Measurements from ENCODE around the gene CHAF1A. TPM values are rescaled to one million over a fixed set of nuclear protein-coding genes. Genes with fewer than 3 reads are reported as not detected.

CHAF1A gene
- total and polyA plus RNA-seq, 3 donors from 2014 or later, result 24.1 to 37.7 (median 28.6) TPM

DNA sequence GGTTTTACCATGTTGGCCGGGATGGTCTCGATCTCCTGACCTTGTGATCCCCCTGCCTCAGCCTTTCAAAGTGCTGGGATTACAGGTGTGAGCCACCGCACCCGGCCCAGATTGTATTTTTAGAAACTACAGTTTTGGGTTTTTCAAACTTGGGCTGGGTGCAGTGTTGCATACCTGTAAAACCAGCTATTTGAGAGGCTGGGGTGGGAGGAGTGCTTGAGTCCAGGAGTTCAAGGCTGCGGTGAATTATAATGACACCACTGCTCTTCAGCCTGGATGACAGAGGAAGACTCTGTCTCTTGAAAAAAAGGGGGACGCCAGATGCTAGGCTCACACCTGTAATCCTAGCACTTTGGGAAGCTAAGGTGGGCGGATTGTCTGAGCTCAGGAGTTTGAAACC lies 4.2 kb downstream of the CHAF1A start:
- DNase-seq, result no peak
- intact Hi-C loops (cut with DNase I; ENCODE audit: low total_unique reads), result loop anchor here (10.0 kb wide), 1 partner anchor 48 kb away; the partner anchor contains the start of gene UBXN6
- WGBS, 2 donors, result 94% methylated on average over 7 of the region's 7 CpGs
- no peaks in the 10 kb centered on the region for H3K9me3 ChIP-seq
- no peak overlapping the region for H3K27ac ChIP-seq
- H3K36me3 ChIP-seq (ENCODE audit: low read depth, missing control alignments), result no peaks in the 10 kb centered on the region
- no peaks in the 10 kb centered on the region for H3K27me3 ChIP-seq
- TF ChIP-seq, protein P1, sequence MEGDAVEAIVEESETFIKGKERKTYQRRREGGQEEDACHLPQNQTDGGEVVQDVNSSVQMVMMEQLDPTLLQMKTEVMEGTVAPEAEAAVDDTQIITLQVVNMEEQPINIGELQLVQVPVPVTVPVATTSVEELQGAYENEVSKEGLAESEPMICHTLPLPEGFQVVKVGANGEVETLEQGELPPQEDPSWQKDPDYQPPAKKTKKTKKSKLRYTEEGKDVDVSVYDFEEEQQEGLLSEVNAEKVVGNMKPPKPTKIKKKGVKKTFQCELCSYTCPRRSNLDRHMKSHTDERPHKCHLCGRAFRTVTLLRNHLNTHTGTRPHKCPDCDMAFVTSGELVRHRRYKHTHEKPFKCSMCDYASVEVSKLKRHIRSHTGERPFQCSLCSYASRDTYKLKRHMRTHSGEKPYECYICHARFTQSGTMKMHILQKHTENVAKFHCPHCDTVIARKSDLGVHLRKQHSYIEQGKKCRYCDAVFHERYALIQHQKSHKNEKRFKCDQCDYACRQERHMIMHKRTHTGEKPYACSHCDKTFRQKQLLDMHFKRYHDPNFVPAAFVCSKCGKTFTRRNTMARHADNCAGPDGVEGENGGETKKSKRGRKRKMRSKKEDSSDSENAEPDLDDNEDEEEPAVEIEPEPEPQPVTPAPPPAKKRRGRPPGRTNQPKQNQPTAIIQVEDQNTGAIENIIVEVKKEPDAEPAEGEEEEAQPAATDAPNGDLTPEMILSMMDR (IDR thresholded peaks at IDR 0.05), result no peak
- no peak for TF ChIP-seq POLR2A (IDR thresholded peaks at IDR 0.05)
- H3K4me3 ChIP-seq, result no peak overlapping the region
- H3K4me1 ChIP-seq, result peaks cover 7% of the 10 kb centered on the region

DNA sequence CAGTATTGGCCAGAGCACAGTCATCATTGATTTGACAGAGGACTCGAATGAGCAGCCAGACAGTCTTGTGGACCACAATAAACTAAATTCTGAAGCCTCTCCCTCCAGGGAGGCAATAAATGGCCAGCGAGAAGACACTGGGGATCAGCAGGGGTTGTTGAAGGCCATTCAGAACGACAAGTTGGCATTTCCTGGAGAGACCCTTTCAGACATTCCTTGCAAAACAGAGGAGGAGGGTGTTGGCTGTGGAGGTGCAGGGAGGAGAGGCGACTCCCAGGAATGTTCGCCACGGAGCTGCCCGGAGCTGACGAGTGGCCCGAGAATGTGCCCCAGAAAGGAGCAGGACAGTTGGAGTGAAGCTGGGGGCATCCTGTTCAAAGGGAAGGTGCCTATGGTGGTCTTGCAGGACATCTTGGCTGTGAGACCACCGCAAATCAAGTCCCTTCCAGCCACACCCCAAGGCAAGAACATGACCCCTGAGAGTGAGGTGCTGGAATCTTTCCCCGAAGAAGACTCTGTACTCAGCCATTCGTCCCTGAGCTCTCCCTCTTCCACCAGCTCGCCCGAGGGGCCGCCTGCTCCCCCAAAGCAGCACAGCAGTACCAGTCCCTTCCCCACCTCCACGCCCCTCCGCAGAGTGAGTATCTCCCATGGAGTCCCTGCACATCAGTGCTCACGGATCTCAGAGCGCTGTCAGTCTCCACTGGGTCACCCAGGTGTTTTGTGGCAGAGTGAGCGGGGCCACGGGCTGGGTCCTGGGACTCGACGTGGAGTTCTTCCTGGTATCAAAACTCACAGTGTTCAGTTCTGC lies 6.9 kb downstream of the CHAF1A start:
- TF ChIP-seq, protein P1 (IDR thresholded peaks at IDR 0.05), result no peak
- TF ChIP-seq POLR2A (IDR thresholded peaks at IDR 0.05), result no peak
- Histone ChIP-seq H3K36me3 (ENCODE audit: low read depth, missing control alignments) (no peaks in the 10 kb centered on the region), H3K4me1 (peaks cover 4% of the 10 kb centered on the region), H3K27ac (no peak overlapping the region), H3K27me3 (no peaks in the 10 kb centered on the region), H3K9me3 (no peaks in the 10 kb centered on the region), H3K4me3 (no peak overlapping the region)
- intact Hi-C loops (cut with DNase I; ENCODE audit: low total_unique reads), result loop anchor here (10.0 kb wide), 1 partner anchor 45 kb away; the partner anchor contains the start of gene UBXN6
- 90 to 91% methylated on average over 18 to 23 of the region's 23 CpGs for WGBS, 2 donors
- DNase-seq, result no peak

DNA sequence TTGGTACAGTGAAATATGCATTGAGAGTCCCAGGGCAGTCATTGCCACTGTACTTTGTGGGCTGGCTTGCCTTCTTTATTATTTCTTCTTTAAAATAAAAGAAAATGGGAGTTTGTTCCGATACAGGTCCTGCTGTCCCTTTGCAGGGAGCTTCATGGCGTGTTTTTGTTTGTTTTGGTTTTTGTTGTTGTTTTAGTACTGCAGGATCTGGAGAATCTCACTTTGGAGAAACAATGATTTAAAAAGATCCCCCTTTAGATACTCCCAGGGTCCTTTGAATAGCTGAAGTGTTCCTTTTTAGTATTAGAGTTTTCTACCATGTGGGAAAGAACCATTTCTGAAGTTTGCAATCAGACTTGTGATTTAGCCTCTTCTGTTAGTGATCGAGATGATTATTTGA lies 11.1 kb downstream of the CHAF1A start:
- Histone ChIP-seq H3K27ac (no peak overlapping the region), H3K4me1 (peaks cover 20% of the 10 kb centered on the region), H3K36me3 (ENCODE audit: low read depth, missing control alignments) (no peaks in the 10 kb centered on the region), H3K4me3 (no peak overlapping the region), H3K9me3 (no peaks in the 10 kb centered on the region), H3K27me3 (no peaks in the 10 kb centered on the region)
- no peak for DNase-seq
- TF ChIP-seq POLR2A (IDR thresholded peaks at IDR 0.05), result no peak
- TF ChIP-seq, protein P1 (IDR thresholded peaks at IDR 0.05), result no peak
- whole genome bisulfite sequencing, 2 donors, result 70 to 82% methylated on average over 3 of the region's 3 CpGs
- intact Hi-C loops (cut with DNase I; ENCODE audit: low total_unique reads), result no loop called here

DNA sequence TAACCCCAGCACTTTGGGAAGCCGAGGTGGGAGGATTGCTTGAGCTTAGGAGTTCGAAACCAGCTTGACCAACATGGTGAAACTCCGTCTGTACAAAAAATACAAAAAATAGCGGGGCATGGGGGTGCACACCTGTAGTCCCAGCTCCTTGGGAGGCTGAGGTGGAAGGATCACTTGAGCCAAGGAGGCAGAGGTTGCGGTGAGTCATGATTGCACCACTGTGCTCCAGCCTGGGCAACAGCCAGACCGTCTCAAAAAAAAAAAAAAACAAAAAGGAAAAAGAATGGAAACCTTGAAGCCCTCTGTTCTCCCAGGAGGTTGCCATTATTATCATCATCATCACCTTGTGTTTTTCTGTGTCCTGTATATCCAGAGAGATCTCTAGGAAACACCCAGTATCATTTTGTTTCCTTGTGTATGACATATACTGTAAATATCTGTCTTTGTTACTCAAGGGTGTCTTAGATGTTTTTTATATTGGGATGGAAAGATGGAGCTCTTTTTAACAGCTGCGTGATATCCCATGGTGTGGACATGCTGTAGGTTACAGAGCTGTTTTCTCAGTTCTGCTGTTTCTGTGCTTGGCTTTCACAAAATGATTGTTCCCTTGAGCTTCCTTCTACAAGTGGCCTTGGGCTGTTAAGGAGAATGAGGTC lies 11.8 kb downstream of the CHAF1A start:
- no peak for DNase-seq
- TF ChIP-seq POLR2A (IDR thresholded peaks at IDR 0.05), result no peak
- TF ChIP-seq, protein P1 (IDR thresholded peaks at IDR 0.05), result no peak
- 68 to 72% methylated on average over 7 of the region's 7 CpGs for WGBS, 2 donors
- Histone ChIP-seq H3K36me3 (ENCODE audit: low read depth, missing control alignments) (no peaks in the 10 kb centered on the region), H3K27me3 (no peaks in the 10 kb centered on the region), H3K27ac (peak overlapping the region; percentile 33 to 58), H3K4me3 (no peak overlapping the region), H3K4me1 (peaks cover 20% of the 10 kb centered on the region), H3K9me3 (no peaks in the 10 kb centered on the region)
- intact Hi-C loops (cut with DNase I; ENCODE audit: low total_unique reads), result no loop called here
